K562 (cell line): Measurements from ENCODE around the gene GORASP2. TPM values are rescaled to one million over a fixed set of nuclear protein-coding genes. Genes with fewer than 3 reads are reported as not detected.

Source experiments
- ATAC-seq: fragments of 200-7000 bp; cut with Tn5 transposase; 3 replicates; pipeline ENCODE4 v1.9.1; 2020; ENCODE audit warnings: moderate library complexity
- BruUV-seq: library from RNA; stranded (reverse); fragments of 400-500 nt; replicated peaks from 2 replicates; lab custom pipeline; 2021; lab: Mats Ljungman, UMichigan
- CTCF ChIA-PET: fragments of 300-600 bp; formaldehyde crosslinking; extraction: SDS; loops from one replicate; lab custom pipeline; 2021; ENCODE audit warnings: low intra/inter-chr PET ratio; lab: Yijun Ruan, JAX
- POLR2A ChIA-PET: fragments of 300-600, 350-650 bp; sonication (Branson Sonifier 250); formaldehyde crosslinking; extraction: SDS; loops from one replicate; lab custom pipeline; 2021; ENCODE audit warnings: antibody characterized with exemption, inconsistent platforms; lab: Yijun Ruan, JAX
- DNase-seq, 4 experiments: peaks; one replicate each; pipeline versions ENCODE4 v3.0.0 to v3.0.0-alpha.2; 2011 to 2018; ENCODE audit warnings: low spot score in 3 of 4, mixed read lengths in 3 of 4; ENCODE audit errors: extremely low read depth in 1 of 4
- FAIRE-seq: peaks from 2 replicates; lab custom pipeline; 2011; peaks lifted over from hg19 to GRCh38; lab: Jason Lieb, UNC
- H2AFZ ChIP-seq: 2 replicates; pipeline ENCODE4 v1.6.0; 2011; ENCODE audit warnings: low read depth, low read length, control low read depth, inconsistent platforms
- H3K27ac ChIP-seq: fragments of 200-600 bp; 3 replicates; pipeline ENCODE4 v1.8.0; 2011; ENCODE audit warnings: low read depth, mild to moderate bottlenecking, control low read depth, inconsistent platforms, low read length, moderate library complexity, mixed read lengths; ENCODE audit errors: extremely low read depth
- H3K27me3 ChIP-seq, 2 experiments: fragments of 300-600 bp in 1 of 2; 2 replicates in 1 of 2; 3 replicates in 1 of 2; pipeline versions ENCODE4 v1.6.0 to v1.8.0; 2011; ENCODE audit warnings: inconsistent platforms in 2 of 2, low read length in 2 of 2, mild to moderate bottlenecking in 1 of 2, mixed read lengths in 1 of 2, moderate library complexity in 1 of 2; ENCODE audit not compliant: control insufficient read depth in 2 of 2, insufficient read depth in 2 of 2
- H3K36me3 ChIP-seq: fragments of 300-600 bp; 3 replicates; pipeline ENCODE4 v1.8.0; 2011; ENCODE audit warnings: mild to moderate bottlenecking, low read length, inconsistent platforms; ENCODE audit not compliant: control insufficient read depth, insufficient read depth
- H3K4me1 ChIP-seq, 2 experiments: fragments of 200-600 bp in 1 of 2; replicated peaks in 1 of 2; 2 replicates in 1 of 2; 3 replicates in 1 of 2; pipeline versions ENCODE4 v1.5.1 to v1.8.0; 2011; ENCODE audit warnings: inconsistent platforms in 2 of 2, low read length in 2 of 2, mild to moderate bottlenecking in 1 of 2, mixed read lengths in 1 of 2, moderate library complexity in 1 of 2; ENCODE audit not compliant: control insufficient read depth in 2 of 2, insufficient read depth in 2 of 2
- H3K4me2 ChIP-seq: 2 replicates; pipeline ENCODE4 v1.6.1; 2011; ENCODE audit warnings: low read length, control low read depth, inconsistent platforms, mixed read lengths; ENCODE audit not compliant: insufficient read depth
- H3K4me3 ChIP-seq: fragments of 200-600 bp; sonication (generic), shearing (Covaris generic); 2 replicates; pipeline ENCODE4 v1.5.1; 2016; ENCODE audit warnings: control low read depth, inconsistent platforms
- H3K79me2 ChIP-seq: fragments of 200-600 bp; 3 replicates; pipeline ENCODE4 v1.8.0; 2011; ENCODE audit warnings: low read length, inconsistent platforms; ENCODE audit not compliant: control insufficient read depth, insufficient read depth
- H3K9ac ChIP-seq, 2 experiments: 2 replicates each; pipeline versions ENCODE4 v1.6.0 to v1.6.1; 2011; ENCODE audit warnings: low read depth in 2 of 2, low read length in 2 of 2, control low read depth in 1 of 2, inconsistent platforms in 1 of 2, mild to moderate bottlenecking in 1 of 2, mixed read lengths in 1 of 2; ENCODE audit not compliant: insufficient read depth in 1 of 2
- H3K9me1 ChIP-seq: one replicate; pipeline ENCODE4 v1.6.0; 2011; ENCODE audit warnings: inconsistent platforms, mild to moderate bottlenecking, low read length, moderate library complexity; ENCODE audit not compliant: control insufficient read depth, insufficient read depth
- H3K9me3 ChIP-seq: replicated peaks from 2 replicates; pipeline ENCODE4 v1.5.1; 2011; ENCODE audit warnings: low read depth, low read length, inconsistent platforms; ENCODE audit not compliant: control insufficient read depth, insufficient read depth
- H4K20me1 ChIP-seq: replicated peaks from 2 replicates; pipeline ENCODE4 v1.6.1; 2011; ENCODE audit warnings: low read length, inconsistent platforms, mixed read lengths; ENCODE audit not compliant: control insufficient read depth, insufficient read depth
- ARID1B ChIP-seq: fragments of 450-650 bp; IDR thresholded peaks from 2 replicates; pipeline ENCODE4 v1.6.1; 2016; ENCODE audit warnings: antibody characterized with exemption, mild to moderate bottlenecking, inconsistent platforms
- BRCA1 ChIP-seq, 2 experiments: fragments of 450-650 bp in 1 of 2; sonication (generic) in 1 of 2; formaldehyde crosslinking in 1 of 2; IDR thresholded peaks; 2 replicates each; pipeline versions ENCODE4 v1.5.0 to v1.6.1; 2017 to 2020; ENCODE audit warnings: mild to moderate bottlenecking in 1 of 2, missing genetic modification reagents in 1 of 2
- CEBPB ChIP-seq: fragments of 450-650 bp; IDR thresholded peaks from 2 replicates; pipeline ENCODE4 v1.6.1; 2016; ENCODE audit warnings: missing genetic modification characterization, missing compliant biosample characterization
- WGBS: fragments of 100-300 bp; shearing (Covaris generic); methylation state at CpG from one replicate; pipeline ENCODE4 v1.1.6; 2016; ENCODE audit warnings: low coverage, mixed read lengths; ENCODE audit not compliant: insufficient coverage; ENCODE audit errors: missing lambda C conversion rate; 5-methylcytosine and 5-hydroxymethylcytosine counted together
- in situ Hi-C: fragments of 300-500 bp; cut with MboI; formaldehyde crosslinking; loops from 4 replicates; pipeline ENCODE4 v1.15.0; 2018; ENCODE audit warnings: inconsistent platforms, mixed read lengths
- intact Hi-C: fragments of 100-400 bp; cut with micrococcal nuclease; formaldehyde crosslinking; loops from 2 replicates; pipeline ENCODE4 v1.14.2; 2022
- polyA plus RNA-seq, 8 experiments: library from polyadenylated mRNA; depleted of rRNA in 4 of 8; stranded (reverse) in 5 of 8; unstranded in 3 of 8; fragments of >200 nt; fragmentation: Nextera tagmentation in 2 of 8; fragmentation: Illumina TruSeq in 1 of 8; extraction: Ambion mirVana in 2 of 8; extraction: Trizol in 1 of 8; gene quantifications; 2 replicates each; pipeline versions ENCODE4 v1.2.1 to v1.2.3, GENCODE V29; 2011 to 2014; ENCODE audit warnings: inconsistent platforms in 1 of 8, missing spikeins in 1 of 8
- total RNA-seq, 7 experiments: library from RNA; depleted of rRNA in 6 of 7; stranded (reverse); fragments of >200 nt in 6 of 7; fragmentation: Illumina TruSeq in 2 of 7; extraction: Trizol in 2 of 7; gene quantifications; 2 replicates each; pipeline versions ENCODE4 v1.2.1 to v1.2.3, GENCODE V29; 2011 to 2021; ENCODE audit warnings: low replicate concordance in 1 of 7

The GORASP2 gene
- total and polyA plus RNA-seq, 9 of the 15 experiments (the other 6 are each of a cell fraction or from before 2014, with no cell fraction given): 27.4 to 180 (median 59.6) TPM

DNA sequence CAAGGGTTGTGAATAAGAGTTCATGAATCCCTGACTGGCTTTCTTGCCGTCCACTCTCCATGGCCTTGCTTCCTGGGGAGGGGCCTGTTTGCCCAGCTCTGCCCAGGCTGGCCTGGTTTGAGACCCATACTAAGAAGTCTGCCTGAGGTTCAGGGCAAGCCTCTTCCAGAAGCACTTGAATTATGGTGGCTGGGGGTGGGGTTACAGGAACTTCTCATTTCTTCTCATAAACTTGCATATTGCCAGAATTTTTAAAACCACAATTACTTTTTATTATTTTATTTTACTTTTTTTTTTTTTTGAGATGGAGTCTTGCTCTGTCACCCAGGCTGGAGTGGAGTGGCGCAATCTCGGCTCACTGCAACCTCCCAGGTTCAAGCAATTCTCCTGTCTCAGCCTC lies 42.0 kb downstream of the GORASP2 start:
- no peaks in the 10 kb centered on the region for H3K9me3 ChIP-seq
- H3K27me3 ChIP-seq: no peaks in the 10 kb centered on the region
- POLR2A ChIA-PET: no interaction called here
- H3K36me3 ChIP-seq: peaks cover 17% of the 10 kb centered on the region
- intact Hi-C loops: loop anchor here (5.0 to 10.0 kb wide), 4 partner anchors 116 to 1144 kb away; partner anchors contain the start of genes CYBRD1, DCAF17 and METTL8
- no peaks in the 10 kb centered on the region for H4K20me1 ChIP-seq
- BruUV-seq: no TSS peak
- H3K4me3 ChIP-seq: no peak overlapping the region
- peaks cover 12 to 20% of the 10 kb centered on the region in 2 experiments; a peak in 4 of 5 replicates for H3K4me1 ChIP-seq
- no peak overlapping the region for H3K4me2 ChIP-seq
- ATAC-seq: no peak
- no peaks in the 10 kb centered on the region for H3K79me2 ChIP-seq
- H3K27ac ChIP-seq: no peak overlapping the region
- no peak overlapping the region for H2AFZ ChIP-seq
- no peak for TF ChIP-seq ARID1B
- TF ChIP-seq CEBPB (tag): peak; percentile 18; the same call in 1 of the 2 replicates
- no peak for TF ChIP-seq BRCA1 (IDR thresholded peaks at IDR 0.05)
- no peak for TF ChIP-seq BRCA1 (CRISPR knock-in tag; IDR thresholded peaks at IDR 0.05)
- TF ChIP-seq, all 486 proteins: peak for 1
- Histone ChIP-seq H3K9ac (no peak overlapping the region), H3K9me1 (no peaks in the 10 kb centered on the region)
- FAIRE-seq (no peak), DNase-seq (no peak)
- in situ Hi-C loops: loop anchor here (5.0 to 25.0 kb wide), 2 partner anchors 446 to 1141 kb away; partner anchors contain the start of gene DLX2
- WGBS: 98% methylated on average over 3 of the region's 3 CpGs
- CTCF ChIA-PET: no interaction called here
